Measurements from ENCODE around the gene PNMA3.
A peak's percentile ranks its signal among the peaks of the same experiment; 100 is the strongest.
"Not testable (repeated sequence)": the region's sequence is repeated elsewhere in the genome, so short reads cannot be mapped to it uniquely, and the experiment has no call there.

Gene PNMA3, protein sequence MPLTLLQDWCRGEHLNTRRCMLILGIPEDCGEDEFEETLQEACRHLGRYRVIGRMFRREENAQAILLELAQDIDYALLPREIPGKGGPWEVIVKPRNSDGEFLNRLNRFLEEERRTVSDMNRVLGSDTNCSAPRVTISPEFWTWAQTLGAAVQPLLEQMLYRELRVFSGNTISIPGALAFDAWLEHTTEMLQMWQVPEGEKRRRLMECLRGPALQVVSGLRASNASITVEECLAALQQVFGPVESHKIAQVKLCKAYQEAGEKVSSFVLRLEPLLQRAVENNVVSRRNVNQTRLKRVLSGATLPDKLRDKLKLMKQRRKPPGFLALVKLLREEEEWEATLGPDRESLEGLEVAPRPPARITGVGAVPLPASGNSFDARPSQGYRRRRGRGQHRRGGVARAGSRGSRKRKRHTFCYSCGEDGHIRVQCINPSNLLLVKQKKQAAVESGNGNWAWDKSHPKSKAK

DNA sequence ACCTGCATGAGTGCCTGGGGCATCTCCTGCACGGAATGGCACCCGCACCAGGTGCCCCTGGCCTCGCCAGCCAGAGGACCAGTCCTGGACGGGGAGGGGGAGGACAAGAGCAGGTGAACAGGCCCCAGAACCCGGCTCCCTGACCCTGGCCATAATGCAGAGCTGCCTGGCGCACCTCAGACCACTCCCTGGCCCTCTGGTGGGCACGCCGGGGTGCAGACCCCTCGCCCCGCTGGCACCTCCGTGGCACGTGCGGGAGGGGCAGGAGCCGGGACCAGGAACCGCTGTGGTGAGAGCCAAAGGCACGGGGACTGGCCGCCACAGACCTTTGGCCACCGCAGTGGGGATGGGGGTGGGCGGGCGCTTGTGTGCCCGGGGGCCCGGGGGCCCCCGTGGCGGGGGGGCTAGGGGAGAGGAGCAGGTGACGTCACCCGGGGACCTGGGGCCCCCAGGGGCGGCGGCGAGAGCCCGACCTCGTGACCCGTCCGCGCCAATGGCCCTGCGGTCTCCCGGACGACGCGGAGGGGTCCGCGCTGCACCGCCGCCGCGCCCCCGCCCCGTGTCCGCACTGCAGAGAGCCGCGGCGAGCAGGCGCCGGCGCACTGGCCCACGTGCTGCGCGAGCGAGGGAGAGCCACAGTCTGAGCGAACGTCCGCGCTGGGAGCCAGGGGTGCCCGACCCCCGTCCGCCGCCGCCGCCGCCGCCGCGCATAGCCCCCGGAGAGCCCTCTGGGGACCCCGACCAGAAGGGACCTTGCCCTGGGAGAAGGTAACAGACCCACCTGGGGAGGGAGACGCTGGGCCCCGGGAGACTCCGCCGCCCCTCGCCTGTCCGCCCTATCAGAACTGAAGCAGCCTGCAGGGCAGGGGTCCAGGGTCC lies at the start of gene PNMA3:
TSS of gene PNMA3 (plus strand) at position 600 of the 879 bp plus-strand sequence. CDS start 586 bp downstream, outside the sequence.
- DNase-seq: no peak

DNA sequence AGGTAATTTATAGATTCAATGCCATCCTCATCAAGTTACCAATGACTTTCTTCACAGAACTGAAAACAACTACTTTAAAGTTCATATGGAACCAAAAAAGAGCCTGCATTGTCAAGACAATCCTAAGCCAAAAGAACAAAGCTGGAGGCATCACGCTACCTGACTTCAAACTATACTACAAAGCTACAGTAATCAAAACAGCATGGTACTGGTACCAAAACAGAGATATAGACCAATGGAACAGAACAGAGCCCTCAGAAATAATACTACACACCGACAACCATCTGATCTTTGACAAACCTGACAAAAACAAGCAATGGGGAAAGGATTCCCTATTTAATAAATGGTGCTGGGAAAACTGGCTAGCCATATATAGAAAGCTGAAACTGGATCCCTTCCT lies 39.1 kb upstream of the PNMA3 start:
- not testable (repeated sequence) for DNase-seq

DNA sequence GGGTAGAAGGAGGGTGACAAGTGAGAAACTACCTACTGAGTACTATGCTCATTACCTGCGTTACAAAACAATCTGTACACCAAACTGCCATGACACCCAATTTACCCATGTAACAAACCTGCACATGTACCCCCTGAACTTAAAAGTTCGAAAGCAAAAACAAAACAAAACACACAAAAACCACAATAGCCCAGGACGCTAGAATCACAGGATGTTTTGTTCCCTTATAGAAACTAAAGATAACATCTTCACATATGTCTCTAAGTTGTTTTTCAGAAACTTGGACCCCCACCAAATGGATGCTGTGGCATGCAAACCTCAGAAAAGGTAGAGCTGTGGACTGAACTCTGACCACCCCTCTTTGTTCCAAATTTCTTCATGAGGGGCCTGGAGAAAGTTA lies 37.1 kb upstream of the PNMA3 start:
- no peak for DNase-seq

DNA sequence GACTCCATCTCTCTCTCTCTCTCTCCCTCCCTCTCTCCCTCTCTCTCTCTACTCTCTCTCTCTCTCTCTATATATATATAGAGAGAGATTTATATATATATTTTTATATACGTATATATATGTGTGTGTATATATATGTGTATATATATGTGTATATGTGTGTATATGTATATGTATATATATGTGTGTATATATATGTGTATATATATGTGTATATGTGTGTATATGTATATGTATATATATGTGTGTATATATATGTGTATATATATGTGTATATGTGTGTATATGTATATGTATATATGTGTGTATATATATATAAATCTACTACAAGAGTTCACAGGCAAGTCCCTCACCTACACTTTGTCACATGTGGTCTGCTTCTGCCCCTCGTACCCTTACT lies 29.8 kb upstream of the PNMA3 start:
- not testable (repeated sequence) for DNase-seq

DNA sequence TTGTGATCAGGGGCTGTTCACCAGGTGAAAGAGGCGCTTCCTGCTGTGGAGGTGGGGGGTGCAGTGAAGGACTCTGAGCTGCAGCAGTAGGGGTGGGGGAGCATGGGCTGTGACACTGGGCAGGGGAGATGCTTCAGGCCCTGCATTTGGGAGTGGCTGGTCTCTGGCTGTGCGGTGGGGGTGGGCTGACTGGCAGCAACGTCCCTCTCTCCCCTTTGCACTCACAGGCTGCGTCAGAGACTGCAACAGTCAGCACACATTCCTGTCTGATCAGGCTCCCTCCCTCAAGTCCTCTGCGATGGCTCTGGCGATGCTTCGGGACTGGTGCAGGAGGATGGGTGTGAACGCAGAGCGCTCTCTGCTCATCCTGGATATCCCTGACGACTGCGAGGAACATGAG lies 27.8 kb upstream of the PNMA3 start:
- not testable (repeated sequence) for DNase-seq

DNA sequence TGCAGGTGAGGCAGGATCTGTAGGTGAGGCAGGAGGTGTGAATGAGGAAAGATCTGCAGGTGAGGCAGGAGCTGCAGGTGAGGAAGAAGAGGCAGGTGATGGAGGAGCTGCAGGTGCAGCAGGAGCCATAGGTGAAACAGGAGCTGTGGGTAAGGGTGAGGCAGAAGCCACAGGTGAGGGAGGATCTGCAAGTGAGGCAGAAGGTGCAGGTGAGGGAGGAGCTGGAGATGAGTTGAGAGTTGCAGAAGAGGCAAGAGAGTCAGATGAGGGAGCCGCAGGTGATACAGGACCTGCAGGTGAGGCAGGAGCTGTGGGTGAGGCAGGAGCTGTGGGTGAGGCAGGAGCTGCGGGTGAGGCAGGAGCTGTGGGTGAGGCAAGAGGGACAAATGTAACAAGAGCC lies 27.1 kb upstream of the PNMA3 start:
- no peak for DNase-seq

DNA sequence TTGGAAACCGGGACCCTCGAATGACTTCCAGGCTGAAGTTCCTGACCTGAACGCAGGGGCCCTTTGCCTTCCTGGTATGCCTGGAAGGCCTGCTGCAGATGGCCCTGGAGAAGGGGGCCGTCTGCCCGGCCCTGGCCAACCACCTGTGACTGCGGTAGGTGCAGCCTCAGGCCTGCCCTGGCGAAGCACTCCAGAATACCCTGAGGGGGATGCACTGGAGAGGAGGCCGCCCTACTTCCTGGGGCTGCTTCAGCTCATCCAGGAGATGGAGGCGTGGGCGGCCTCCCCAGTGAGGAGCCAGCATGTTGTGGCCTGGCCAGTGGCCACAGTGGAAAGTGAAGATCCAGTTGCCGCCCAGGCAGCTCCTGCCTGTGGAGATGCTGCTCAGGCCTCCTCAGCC lies 26.4 kb upstream of the PNMA3 start:
- no peak for DNase-seq

DNA sequence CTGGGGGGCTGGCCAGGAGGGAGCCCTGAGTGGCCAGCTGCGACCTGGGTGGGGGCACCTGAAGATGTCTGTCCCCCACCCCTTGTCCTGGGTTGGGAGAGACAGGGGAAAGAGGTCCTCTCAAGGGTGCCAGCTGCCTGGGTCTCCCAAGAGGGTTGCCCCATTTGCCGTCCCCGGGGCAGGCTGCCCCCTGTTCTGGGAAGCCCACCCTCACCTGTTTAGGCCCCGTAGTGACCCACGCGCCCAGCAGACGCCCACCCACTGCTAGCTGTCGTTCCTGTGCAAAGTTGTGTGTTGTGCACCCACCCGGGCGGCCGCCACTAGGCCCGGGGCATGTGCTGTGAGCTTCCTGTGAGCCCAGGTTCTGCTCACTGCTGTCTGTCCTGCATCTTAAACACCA lies 25.5 kb upstream of the PNMA3 start:
- DNase-seq: no peak

DNA sequence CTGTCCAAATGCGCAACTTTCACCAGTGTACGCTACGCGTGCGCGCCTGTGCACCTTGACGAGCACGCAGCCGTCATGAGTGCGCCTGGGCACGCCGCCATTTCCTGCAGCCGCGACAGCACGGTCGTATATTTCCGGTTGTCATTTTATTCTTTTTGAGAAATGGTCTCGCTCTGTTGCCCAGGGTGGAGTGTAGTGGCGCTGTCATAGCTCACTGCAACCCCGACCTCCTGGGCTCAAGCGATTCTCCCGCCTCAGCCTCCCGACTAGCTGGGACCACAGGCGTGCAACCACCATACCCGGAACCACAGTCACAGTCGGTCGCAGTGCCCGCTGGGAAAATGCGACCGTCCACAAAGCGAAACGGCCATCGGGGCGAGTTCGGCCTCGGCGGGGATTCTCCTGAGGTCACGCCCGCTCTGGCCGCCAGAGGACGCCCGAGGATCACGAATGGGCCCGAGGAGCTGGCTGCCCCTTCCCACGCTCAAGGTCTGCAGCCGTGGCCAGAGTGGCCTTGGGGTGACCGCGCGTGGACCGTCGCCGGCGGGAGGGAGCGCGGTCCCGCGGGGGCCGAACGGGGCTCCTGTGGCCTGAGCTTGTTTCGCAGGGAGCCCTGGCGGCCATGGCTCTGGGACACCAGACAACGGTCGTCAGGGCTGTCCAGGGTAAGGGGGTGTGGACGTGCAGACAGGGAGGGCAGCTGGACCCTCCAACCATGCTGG lies 23.7 kb upstream of the PNMA3 start:
- DNase-seq: peak; percentile 68

DNA sequence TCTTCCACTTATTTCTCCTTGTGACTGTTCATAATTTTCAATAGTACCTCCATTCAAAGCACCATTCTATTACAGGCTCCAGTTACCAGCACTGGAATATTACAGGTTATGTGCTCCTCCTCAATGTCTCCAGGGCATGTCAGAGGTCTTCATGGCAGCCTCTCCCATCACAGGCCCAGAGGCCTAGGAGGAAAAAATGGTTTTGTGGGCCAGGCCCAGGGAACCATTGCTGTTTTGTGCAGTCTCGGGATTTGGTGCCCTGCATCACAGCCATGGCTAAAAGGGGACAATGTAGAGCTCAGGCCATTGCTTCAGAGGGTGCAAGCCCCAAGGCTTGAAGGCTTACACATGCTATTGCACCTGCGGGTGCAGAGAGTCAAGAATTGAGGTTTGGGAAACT lies 7.2 kb upstream of the PNMA3 start:
- DNase-seq: no peak

DNA sequence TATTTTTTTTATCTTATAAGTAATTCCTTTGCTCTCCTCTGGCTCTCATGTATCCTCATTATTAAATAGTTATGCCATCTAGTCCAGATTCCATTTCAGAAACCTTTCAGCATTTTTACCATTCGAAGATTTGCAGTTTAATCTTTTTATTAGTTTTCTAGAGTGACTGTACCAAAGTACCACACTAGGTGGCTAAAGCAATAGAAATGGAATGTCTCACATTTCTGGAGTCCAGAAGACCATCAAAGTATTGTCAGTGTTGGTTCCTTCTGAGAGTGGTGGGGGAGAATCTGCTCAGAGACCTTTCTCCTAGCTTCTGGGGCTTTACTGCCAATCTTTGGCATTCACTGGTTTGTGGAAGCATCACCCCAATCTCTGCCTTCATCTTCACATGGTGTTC lies 3.7 kb upstream of the PNMA3 start:
- no peak for DNase-seq

DNA sequence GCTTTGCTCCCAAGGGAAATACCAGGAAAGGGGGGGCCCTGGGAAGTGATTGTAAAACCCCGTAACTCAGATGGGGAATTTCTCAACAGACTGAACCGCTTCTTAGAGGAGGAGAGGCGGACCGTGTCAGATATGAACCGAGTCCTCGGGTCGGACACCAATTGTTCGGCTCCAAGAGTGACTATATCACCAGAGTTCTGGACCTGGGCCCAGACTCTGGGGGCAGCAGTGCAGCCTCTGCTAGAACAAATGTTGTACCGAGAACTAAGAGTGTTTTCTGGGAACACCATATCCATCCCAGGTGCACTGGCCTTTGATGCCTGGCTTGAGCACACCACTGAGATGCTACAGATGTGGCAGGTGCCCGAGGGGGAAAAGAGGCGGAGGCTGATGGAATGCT lies 1.0 kb downstream of the PNMA3 start:
- no peak for DNase-seq

DNA sequence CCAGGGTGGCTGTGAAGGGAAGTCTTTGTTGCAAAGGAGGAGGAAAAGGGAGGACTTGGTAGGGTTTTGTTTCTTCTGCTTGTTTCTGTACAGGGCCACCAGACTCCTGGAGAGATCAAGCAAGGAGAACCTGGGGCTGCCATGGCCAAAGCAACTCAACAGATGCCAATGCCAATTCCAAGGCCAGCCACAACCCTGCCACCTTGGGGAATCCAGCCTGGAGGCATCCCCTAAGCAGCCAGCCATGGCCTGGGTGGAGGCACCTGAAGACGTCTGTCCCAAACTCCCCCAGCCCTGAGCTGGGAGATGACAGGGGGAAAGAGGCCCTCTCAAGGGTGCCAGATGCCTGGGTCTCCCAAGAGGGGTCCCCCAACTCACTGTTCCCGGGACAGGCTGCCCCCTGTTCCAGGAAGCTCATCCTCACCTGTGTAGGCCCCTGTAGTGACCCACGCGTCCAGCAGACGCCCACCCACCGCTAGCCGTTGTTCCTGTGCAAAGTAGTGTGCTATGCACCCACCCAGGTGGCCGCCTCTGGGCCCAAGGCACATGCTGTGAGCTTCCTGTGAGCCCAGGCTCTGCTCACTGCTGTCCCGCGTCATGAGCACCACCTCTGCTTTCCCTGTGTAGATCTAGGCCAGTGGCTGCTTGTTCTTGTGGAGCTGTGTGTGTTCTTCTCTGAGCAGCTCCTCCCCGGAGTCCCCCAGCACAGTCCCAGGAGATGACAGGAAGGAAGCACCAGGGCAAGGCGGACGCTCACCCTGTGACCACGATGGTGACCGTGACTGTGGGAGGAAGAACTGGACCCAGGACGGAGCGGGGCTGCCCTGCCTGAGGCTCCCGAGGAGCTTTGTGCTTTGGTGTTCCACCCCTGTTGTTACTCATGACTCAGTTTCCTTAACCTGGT lies 3.2 kb downstream of the PNMA3 start:
- DNase-seq: no peak

DNA sequence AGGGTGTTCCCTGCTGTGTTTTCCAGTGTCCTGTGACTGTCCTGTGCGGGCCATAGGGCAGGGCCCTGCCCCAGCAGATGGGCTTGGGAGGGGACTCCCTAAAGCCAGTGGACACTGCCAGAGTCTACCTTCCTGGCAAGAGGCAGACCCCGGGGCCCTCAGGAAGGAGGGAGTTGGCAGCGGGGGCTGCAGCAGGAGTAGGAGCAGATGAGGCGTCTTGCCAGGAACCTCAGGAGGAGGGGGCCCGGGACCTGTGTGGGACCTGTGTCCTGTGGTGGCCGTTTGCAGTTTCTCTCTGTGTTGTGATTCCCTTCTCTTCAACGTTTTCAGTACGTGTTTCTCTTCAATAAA lies 3.8 kb downstream of the PNMA3 start:
- no peak for DNase-seq

DNA sequence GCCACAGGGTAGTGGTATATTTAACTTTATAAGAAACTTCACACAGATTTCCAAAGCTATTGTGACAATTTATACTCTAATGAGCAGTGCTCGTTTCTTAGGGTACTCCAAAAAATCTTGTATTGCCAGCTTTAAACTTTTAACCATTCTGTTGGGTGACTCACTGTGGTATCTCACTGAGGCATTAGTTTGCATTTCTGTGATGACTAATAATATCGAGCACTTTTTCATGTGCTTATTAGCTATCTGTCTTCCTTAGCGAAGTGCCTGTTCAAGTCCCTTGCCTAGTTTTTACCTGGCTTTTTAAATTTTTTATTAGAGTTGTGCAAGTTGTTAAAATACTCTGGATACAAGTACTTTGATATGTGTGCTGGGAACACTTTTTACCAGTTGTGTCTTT lies 5.5 kb downstream of the PNMA3 start:
- DNase-seq: peak; percentile 20

DNA sequence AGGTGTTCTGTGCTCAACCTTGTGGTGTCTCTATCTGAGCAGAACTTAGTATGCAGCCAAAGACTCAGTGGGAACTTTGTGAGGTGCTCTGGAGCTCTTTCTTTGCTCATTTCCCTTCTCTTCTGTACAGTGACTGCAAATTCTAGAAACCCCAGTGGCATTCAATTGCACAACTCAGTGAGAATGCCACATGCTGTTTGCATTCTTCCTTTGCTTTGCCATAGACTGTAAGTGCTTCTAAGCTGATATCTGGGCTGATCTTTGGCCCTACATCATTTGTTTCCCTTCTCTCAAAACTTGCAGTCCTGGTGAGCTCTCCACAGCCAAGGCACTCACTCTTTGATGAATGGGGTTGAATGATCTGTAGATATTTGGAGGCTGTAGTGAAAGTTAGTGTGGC lies 7.0 kb downstream of the PNMA3 start:
- DNase-seq: no peak

DNA sequence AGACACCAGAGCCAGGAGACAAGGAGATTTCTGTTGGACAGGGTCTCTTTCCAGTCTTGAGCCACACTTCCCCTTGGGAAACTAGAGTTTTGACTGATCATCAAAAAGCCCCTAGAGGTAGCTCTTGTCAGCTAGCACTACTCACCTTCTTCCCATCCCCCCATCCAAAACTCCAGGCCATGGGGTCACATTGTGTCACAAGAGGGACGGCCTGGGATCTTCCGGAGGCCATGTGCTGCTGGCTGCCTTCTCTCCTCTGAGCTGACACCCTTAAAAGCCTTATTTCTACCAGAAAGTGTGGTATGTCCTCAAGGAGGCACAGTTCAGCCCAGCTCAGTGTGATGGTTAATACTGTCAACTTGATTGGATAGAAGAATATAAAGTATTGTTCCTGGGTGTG lies 7.8 kb downstream of the PNMA3 start:
- DNase-seq: no peak

DNA sequence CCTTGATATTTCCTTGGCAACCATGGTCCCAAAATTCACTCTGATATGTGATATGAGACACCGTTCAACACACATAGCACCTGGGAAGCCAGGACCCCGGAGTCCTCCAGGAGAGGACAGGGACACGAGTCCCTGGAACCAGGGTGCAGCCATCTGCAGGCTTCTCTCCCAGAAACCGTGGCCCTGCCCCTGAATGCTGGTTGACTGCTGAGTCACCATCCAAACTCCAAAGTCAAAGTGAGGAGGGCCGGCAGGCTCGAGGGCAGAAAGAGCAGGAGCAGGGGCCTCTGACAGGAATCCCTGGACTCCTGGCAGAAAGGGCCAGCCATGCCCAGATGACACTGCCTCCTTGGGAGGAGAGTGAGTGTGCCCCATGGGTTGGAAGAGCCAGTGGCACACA lies 9.1 kb downstream of the PNMA3 start:
- no peak for DNase-seq

DNA sequence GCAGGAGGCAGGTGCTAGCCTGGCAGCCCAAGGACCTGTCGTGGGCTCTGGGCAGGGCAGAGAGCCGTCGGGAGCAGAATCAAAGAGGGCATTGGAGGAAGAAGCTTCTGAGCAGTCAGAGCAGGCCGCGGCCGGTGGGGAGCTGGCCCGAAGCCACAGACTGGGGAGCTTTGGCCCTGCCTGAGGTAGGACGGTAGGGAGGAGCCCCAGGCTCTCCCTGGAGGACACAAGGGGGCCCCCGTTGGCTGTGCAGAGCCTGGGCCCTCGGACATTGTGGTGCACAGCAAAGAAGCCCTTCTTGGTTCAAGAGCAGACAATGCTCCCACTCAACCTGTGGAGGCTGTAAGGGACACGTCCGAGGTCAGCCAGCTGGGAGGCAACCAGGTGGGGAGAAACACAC lies 10.1 kb downstream of the PNMA3 start:
- DNase-seq: not testable (repeated sequence)

DNA sequence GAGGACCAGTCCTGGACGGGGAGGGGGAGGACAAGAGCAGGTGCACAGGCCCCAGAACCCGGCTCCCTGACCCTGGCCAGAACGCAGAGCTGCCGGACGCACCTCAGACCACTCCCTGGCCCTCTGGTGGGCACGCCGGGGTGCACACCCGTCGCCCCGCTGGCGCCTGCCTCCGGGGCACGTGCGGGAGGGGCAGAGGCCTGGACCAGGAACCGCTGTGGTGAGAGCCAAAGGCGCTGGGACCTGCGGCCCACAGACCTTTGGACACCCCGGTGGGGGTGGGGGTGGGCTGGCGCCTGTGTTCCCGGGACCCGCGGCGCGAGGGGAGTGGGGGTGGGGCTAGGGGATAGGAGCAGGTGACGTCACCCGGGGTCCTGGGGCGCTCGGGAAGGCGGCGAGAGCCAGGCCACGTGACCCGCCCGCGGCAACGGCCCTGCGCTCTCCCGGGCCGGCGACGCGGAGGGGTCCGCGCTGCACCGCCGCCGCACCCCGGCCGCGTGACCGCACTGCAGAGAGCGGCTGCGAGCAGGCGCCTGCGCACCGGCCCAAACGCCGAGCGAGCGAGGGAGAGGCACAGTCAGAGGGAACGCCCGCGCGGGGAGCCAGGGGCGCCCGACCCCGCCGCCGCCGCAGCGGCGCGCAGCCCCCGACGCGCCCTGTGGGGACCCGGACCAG lies 15.8 kb downstream of the PNMA3 start, which contains the start of gene PNMA6A:
TSS of gene PNMA6A (plus strand) at position 546 of the 675 bp plus-strand sequence. CDS start 609 bp downstream, outside the sequence.
- not testable (repeated sequence) for DNase-seq

DNA sequence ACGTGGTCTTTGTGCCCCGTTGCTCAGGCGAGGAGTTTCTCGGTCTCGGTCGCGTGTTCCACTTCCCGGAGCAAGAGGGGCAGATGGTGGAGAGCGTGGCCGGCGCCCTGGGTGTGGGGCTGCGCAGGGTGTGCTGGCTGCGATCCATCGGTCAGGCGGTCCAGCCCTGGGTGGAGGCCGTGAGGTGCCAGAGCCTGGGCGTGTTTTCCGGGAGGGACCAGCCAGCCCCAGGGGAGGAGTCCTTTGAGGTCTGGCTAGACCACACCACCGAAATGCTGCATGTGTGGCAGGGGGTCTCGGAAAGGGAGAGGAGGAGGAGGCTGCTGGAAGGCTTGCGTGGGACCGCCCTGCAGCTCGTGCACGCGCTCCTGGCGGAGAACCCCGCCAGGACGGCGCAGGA lies 17.1 kb downstream of the PNMA3 start:
- DNase-seq: not testable (repeated sequence)
